WERI-Rb-1 (cell line): ENCODE results near the gene DDI2.
A peak's percentile ranks its signal among the peaks of the same experiment; 100 is the strongest.

Experiments
- DNase-seq: peaks from one replicate; pipeline ENCODE4 v3.0.0-alpha.2; 2020
- H3K27ac ChIP-seq: fragments of 250-450 bp; sonication (Bioruptor Pico); 2 replicates; pipeline ENCODE4 v1.5.1; 2020; ENCODE audit warnings: mild to moderate bottlenecking, moderate library complexity
- H3K27me3 ChIP-seq: fragments of 250-450 bp; sonication (Bioruptor Pico); 2 replicates; pipeline ENCODE4 v1.5.1; 2021; ENCODE audit warnings: mild to moderate bottlenecking, low read depth, moderate library complexity; ENCODE audit not compliant: insufficient read depth, severe bottlenecking
- H3K36me3 ChIP-seq: fragments of 250-450 bp; sonication (Bioruptor Pico); 2 replicates; pipeline ENCODE4 v1.5.1; 2020; ENCODE audit warnings: mild to moderate bottlenecking, moderate library complexity
- H3K4me3 ChIP-seq: 2 replicates; pipeline ENCODE4 v1.5.1; 2011; ENCODE audit warnings: low read depth, mild to moderate bottlenecking, control low read depth, low read length
- H3K9me3 ChIP-seq: fragments of 250-450 bp; sonication (Bioruptor Pico); 2 replicates; pipeline ENCODE4 v1.5.1; 2021; ENCODE audit warnings: mild to moderate bottlenecking, moderate library complexity; ENCODE audit not compliant: severe bottlenecking
- CTCF ChIP-seq: IDR thresholded peaks from 2 replicates; pipeline ENCODE4 v1.5.1; 2011; ENCODE audit warnings: low read depth, mild to moderate bottlenecking, control low read depth, inconsistent platforms, low read length

DDI2 gene

GRCh38 chr1:15680561-15681348 lies 63.5 kb downstream of the DDI2 start:
- Histone ChIP-seq H3K9me3 (peaks cover 3% of the 10 kb centered on the region), H3K27me3 (no peaks in the 10 kb centered on the region), H3K27ac (no peak overlapping the region), H3K36me3 (no peaks in the 10 kb centered on the region; the same call in 1 of the 2 replicates), H3K4me3 (no peak overlapping the region)
- TF ChIP-seq CTCF: no peak
- no peak for DNase-seq

DNA sequence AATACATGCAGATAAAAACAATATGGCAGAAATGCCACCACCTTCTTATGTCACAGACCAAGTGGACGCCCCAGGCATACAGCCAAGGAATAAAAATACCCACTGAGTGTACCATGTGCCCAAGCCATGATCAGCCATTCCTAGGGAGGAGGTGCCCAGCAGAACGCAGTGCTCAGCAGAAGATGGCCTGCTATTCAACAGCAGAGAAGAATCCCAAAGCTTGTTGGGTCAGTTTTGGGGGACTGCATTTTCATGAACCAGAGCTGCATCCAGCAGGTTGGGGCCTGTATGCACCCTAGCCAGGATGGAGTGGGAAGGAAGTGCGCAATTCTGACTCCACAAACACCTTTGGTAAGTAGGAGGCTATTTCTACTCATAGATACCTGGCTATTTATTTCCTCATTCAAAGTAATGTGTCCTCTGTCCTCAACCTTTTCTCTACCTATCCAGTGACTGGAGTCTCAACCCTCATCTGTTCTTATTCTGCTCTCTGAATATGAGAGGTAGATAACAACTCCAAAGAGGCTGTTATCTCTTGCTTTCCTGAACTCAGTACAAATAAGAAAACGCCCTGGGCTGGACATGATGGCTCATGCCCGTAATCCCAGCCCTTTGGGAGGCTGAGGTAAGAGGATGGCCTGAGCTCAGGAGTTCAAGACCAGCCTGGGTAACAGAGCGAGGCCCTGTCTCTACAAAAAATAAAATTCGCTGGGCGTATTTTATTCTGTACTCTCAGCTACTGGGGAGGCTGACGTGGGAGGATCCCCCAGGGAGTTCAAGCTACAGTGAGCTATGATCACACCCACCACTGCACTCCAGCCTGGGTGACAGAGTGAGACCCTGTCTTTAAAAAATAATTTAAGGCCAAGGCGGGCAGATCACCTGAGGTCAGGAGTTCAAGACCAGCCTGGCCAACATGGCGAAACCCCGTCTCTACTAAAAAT lies 64.4 kb downstream of the DDI2 start:
- no peak for TF ChIP-seq CTCF
- DNase-seq: no peak
- Histone ChIP-seq H3K9me3 (peaks cover 3% of the 10 kb centered on the region), H3K4me3 (no peak overlapping the region), H3K36me3 (peaks cover 3% of the 10 kb centered on the region), H3K27me3 (no peaks in the 10 kb centered on the region), H3K27ac (no peak overlapping the region)

GRCh38 chr1:15682936-15683341 lies 65.7 kb downstream of the DDI2 start:
- Histone ChIP-seq H3K27ac (no peak overlapping the region; the same call in 1 of the 2 replicates), H3K27me3 (no peaks in the 10 kb centered on the region), H3K4me3 (no peak overlapping the region), H3K36me3 (peaks cover 3% of the 10 kb centered on the region), H3K9me3 (no peaks in the 10 kb centered on the region)
- no peak for TF ChIP-seq CTCF
- no peak for DNase-seq

DNA sequence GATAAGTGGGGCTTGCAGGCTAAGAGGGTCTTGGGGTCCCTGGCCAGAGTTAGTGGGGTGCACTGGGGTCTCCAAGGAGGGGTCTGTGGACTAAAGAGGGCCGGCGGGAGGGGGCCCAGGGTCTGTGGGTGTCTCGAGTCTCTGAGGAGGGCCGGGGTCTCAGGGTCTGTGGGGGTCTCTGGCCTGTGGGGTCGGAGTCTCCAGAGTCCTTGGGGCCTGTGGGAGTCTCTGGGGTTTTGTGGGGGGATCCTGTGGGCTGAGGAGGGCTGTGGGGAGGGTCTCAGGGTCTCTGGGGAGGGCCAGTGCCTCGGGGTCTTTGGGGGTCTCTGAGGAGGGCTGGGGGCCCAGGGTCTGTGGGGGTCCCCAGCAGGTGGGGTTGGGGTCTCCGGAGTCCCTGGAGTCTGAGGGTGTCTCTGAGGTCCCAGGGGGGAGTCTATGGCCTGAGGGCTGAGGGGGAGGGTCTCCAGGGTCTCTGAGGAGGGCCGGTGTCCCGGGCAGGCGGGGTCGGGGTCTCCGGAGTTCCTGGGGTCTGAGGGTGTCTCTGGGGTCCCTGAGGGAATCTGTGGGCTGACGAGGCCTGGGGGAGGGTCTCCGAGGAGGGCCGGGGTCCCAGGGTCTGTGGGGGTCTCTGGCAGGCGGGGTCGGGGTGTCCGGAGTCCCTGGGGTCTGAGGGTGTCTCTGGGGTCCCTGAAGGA lies 66.2 kb downstream of the DDI2 start:
- H3K36me3 ChIP-seq: peaks cover 3% of the 10 kb centered on the region
- no peak for DNase-seq
- no peak for TF ChIP-seq CTCF
- peak overlapping the region; percentile 72 for H3K4me3 ChIP-seq
- no peaks in the 10 kb centered on the region for H3K9me3 ChIP-seq
- H3K27ac ChIP-seq: peak overlapping the region; percentile 90
- no peaks in the 10 kb centered on the region for H3K27me3 ChIP-seq

- DNase-seq: peak; percentile 19
- no peak for TF ChIP-seq CTCF
- Histone ChIP-seq H3K36me3 (peaks cover 3% of the 10 kb centered on the region), H3K27ac (peak within 1 kb of the TSS; percentile 90), H3K9me3 (no peaks in the 10 kb centered on the region), H3K27me3 (no peaks in the 10 kb centered on the region), H3K4me3 (peak within 1 kb of the TSS; percentile 87)
Observed at GRCh38 chr1:15684042-15684461, 66.8 kb downstream of the DDI2 start, which contains the start of gene PLEKHM2. Gene PLEKHM2 (plus strand): TSS chr1:15684320. CDS start chr1:15684559, 239 bp downstream.
